HepG2 (cell line): ENCODE results near the gene OPRL1. TPM values are rescaled to one million over a fixed set of nuclear protein-coding genes. Genes with fewer than 3 reads are reported as not detected.
A peak's percentile ranks its signal among the peaks of the same experiment; 100 is the strongest.

ENCODE experiments used
- CBFB ChIP-seq: sonication (generic); formaldehyde crosslinking; IDR thresholded peaks from 2 replicates; pipeline ENCODE4 v1.4.0; 2020; ENCODE audit warnings: missing genetic modification reagents
- FOXP4 ChIP-seq: sonication (generic); formaldehyde crosslinking; IDR thresholded peaks from 2 replicates; pipeline ENCODE4 v1.4.0; 2020; ENCODE audit warnings: missing genetic modification reagents
- HOXA7 ChIP-seq: sonication (generic); formaldehyde crosslinking; IDR thresholded peaks from 2 replicates; pipeline ENCODE4 v1.8.1; 2022; ENCODE audit warnings: mild to moderate bottlenecking, missing genetic modification reagents, moderate library complexity
- MAFF ChIP-seq: IDR thresholded peaks from 2 replicates; pipeline ENCODE4 v1.6.1; 2011; ENCODE audit warnings: low read depth, low read length, improper control_type of control experiment
- MEIS1 ChIP-seq: sonication (generic); formaldehyde crosslinking; IDR thresholded peaks from 2 replicates; pipeline ENCODE4 v1.9.0; 2021; ENCODE audit warnings: mild to moderate bottlenecking, missing genetic modification reagents, moderate library complexity, borderline replicate concordance
- POLR2AphosphoS2 ChIP-seq: IDR thresholded peaks from 2 replicates; pipeline ENCODE4 v1.6.1; 2011; ENCODE audit warnings: low read depth, low read length, improper control_type of control experiment
- SMC3 ChIP-seq: IDR thresholded peaks from 2 replicates; pipeline ENCODE4 v1.6.1; 2011; ENCODE audit warnings: low read length, improper control_type of control experiment
- ZBTB7A ChIP-seq: sonication (generic); formaldehyde crosslinking; IDR thresholded peaks from 2 replicates; pipeline ENCODE4 v1.8.0; 2022; ENCODE audit warnings: mild to moderate bottlenecking, missing genetic modification reagents
- ZC3H13 ChIP-seq: sonication (generic); formaldehyde crosslinking; IDR thresholded peaks from 2 replicates; pipeline ENCODE4 v1.8.1; 2023; ENCODE audit warnings: mild to moderate bottlenecking, missing genetic modification reagents, moderate library complexity
- ZFP82 ChIP-seq: sonication (generic); formaldehyde crosslinking; IDR thresholded peaks from 2 replicates; pipeline ENCODE4 v1.5.1; 2020; ENCODE audit warnings: mild to moderate bottlenecking, missing genetic modification reagents, borderline replicate concordance
- ZNF207 ChIP-seq: fragments of 450-650 bp; IDR thresholded peaks from 2 replicates; pipeline ENCODE4 v1.6.1; 2016; ENCODE audit warnings: antibody characterized with exemption, borderline replicate concordance
- ZNF256 ChIP-seq: sonication (generic); formaldehyde crosslinking; conservative IDR thresholded peaks from 2 replicates; pipeline ENCODE4 v1.4.0; 2020; ENCODE audit warnings: missing genetic modification reagents
- ZNF282 ChIP-seq: fragments of 450-650 bp; IDR thresholded peaks from 2 replicates; pipeline ENCODE4 v1.6.1; 2018; ENCODE audit not compliant: partially characterized antibody
- ZNF713 ChIP-seq: sonication (generic); formaldehyde crosslinking; IDR thresholded peaks from 2 replicates; pipeline ENCODE4 v1.4.0; 2020; ENCODE audit warnings: mild to moderate bottlenecking, missing genetic modification reagents
- polyA plus RNA-seq, 8 experiments: library from polyadenylated mRNA; depleted of rRNA in 3 of 8; stranded (reverse) in 7 of 8; unstranded in 1 of 8; fragments of >200 nt; fragmentation: Illumina TruSeq in 4 of 8; extraction: Trizol in 4 of 8; gene quantifications; 2 replicates each; pipeline versions ENCODE4 v1.2.1 to v1.2.3, GENCODE V29; 2011 to 2016; ENCODE audit warnings: low read depth in 4 of 8, missing spikeins in 1 of 8, mixed read lengths in 1 of 8; ENCODE audit not compliant: insufficient read depth in 1 of 8
- total RNA-seq, 5 experiments: library from RNA; depleted of rRNA; stranded (reverse); fragments of >200 nt; fragmentation: Illumina TruSeq; extraction: Trizol; gene quantifications; 2 replicates each; pipeline ENCODE4 v1.2.3, GENCODE V29; 2016; ENCODE audit warnings: low read depth in 1 of 5
- TF ChIP-seq, protein P1 (sequence below): sonication (generic); formaldehyde crosslinking; IDR thresholded peaks from 2 replicates; pipeline ENCODE4 v1.4.0; 2020; ENCODE audit warnings: missing genetic modification reagents, mild to moderate bottlenecking, borderline replicate concordance
- TF ChIP-seq, protein P2 (sequence below), 2 experiments: fragments of 450-650 bp in 1 of 2; sonication (generic) in 1 of 2; formaldehyde crosslinking in 1 of 2; IDR thresholded peaks; 2 replicates each; pipeline versions ENCODE4 v1.6.1 to v1.8.0; 2016 to 2022; ENCODE audit warnings: antibody characterized with exemption in 1 of 2, mild to moderate bottlenecking in 1 of 2, missing genetic modification reagents in 1 of 2

Gene OPRL1
- total and polyA plus RNA-seq, 2 of the 13 experiments (the other 11 are each of a cell fraction or from before 2014, with no cell fraction given) = 0.35 to 0.71 TPM

DNA sequence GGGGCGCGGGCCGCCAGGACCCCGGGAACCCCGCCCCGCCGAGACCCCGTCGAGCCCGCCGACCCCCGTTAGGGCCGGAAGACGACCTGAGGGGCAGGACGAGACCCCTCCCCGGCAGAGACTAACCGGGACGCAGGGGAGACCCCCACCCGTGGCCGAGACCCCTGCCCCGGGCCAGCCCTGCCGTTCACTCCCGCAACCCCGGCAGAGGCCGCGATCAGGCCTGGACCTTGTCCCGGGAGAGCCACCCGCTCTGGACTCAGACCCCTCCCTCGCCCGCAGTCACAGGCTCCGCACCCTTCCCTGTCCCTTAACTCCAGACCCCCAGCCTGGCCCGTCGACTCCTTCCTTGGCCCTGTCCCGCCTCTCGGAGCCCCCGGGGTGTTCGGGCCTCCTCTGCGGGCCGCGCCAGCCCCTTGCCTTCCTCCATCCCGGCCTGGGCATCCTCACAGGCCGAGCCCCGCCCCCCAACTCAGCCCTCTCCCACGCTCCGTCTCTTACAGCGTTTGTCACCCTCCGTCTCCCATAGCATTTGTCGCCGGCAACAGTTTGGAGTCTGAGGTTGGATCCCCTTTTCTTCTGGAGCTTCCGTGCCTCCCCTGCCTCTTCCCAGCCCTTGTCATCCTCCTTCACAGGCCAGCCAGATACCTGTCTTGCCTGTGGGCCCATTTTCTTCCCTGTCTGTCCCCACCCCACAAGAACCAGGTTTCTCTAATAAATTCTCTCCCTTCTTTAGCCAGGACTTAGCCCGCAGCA lies 16.3 kb upstream of the OPRL1 start (continued):
- TF ChIP-seq, protein P1, sequence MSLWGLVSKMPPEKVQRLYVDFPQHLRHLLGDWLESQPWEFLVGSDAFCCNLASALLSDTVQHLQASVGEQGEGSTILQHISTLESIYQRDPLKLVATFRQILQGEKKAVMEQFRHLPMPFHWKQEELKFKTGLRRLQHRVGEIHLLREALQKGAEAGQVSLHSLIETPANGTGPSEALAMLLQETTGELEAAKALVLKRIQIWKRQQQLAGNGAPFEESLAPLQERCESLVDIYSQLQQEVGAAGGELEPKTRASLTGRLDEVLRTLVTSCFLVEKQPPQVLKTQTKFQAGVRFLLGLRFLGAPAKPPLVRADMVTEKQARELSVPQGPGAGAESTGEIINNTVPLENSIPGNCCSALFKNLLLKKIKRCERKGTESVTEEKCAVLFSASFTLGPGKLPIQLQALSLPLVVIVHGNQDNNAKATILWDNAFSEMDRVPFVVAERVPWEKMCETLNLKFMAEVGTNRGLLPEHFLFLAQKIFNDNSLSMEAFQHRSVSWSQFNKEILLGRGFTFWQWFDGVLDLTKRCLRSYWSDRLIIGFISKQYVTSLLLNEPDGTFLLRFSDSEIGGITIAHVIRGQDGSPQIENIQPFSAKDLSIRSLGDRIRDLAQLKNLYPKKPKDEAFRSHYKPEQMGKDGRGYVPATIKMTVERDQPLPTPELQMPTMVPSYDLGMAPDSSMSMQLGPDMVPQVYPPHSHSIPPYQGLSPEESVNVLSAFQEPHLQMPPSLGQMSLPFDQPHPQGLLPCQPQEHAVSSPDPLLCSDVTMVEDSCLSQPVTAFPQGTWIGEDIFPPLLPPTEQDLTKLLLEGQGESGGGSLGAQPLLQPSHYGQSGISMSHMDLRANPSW (CRISPR knock-in tag) = no peak
- TF ChIP-seq ZNF207 (no peak), HOXA7 (CRISPR knock-in tag) (no peak), MAFF (no peak), ZNF713 (CRISPR knock-in tag) (no peak), ZC3H13 (CRISPR knock-in tag) (no peak), MEIS1 (CRISPR knock-in tag) (no peak), ZBTB7A (peak; percentile 82), CBFB (CRISPR knock-in tag) (0 out of 2 replicates have a peak, but pooled peaks have one; percentile 40), SMC3 (no peak), ZFP82 (CRISPR knock-in tag) (no peak), FOXP4 (CRISPR knock-in tag) (0 out of 2 replicates have a peak, but pooled peaks have one; percentile 23), POLR2AphosphoS2 (no peak), ZNF282 (no peak), ZNF256 (CRISPR knock-in tag) (no peak)
- TF ChIP-seq, protein P2, sequence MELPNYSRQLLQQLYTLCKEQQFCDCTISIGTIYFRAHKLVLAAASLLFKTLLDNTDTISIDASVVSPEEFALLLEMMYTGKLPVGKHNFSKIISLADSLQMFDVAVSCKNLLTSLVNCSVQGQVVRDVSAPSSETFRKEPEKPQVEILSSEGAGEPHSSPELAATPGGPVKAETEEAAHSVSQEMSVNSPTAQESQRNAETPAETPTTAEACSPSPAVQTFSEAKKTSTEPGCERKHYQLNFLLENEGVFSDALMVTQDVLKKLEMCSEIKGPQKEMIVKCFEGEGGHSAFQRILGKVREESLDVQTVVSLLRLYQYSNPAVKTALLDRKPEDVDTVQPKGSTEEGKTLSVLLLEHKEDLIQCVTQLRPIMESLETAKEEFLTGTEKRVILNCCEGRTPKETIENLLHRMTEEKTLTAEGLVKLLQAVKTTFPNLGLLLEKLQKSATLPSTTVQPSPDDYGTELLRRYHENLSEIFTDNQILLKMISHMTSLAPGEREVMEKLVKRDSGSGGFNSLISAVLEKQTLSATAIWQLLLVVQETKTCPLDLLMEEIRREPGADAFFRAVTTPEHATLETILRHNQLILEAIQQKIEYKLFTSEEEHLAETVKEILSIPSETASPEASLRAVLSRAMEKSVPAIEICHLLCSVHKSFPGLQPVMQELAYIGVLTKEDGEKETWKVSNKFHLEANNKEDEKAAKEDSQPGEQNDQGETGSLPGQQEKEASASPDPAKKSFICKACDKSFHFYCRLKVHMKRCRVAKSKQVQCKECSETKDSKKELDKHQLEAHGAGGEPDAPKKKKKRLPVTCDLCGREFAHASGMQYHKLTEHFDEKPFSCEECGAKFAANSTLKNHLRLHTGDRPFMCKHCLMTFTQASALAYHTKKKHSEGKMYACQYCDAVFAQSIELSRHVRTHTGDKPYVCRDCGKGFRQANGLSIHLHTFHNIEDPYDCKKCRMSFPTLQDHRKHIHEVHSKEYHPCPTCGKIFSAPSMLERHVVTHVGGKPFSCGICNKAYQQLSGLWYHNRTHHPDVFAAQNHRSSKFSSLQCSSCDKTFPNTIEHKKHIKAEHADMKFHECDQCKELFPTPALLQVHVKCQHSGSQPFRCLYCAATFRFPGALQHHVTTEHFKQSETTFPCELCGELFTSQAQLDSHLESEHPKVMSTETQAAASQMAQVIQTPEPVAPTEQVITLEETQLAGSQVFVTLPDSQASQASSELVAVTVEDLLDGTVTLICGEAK (IDR thresholded peaks at IDR 0.05) = no peak
- TF ChIP-seq, protein P2 (CRISPR knock-in tag; IDR thresholded peaks at IDR 0.05) = no peak
